ENCODE data around the gene ZNF283.
"Not testable (repeated sequence)": the region's sequence is repeated elsewhere in the genome, so short reads cannot be mapped to it uniquely, and the experiment has no call there.

ZNF283 gene

GRCh38 chr19:43802216-43802951 is 24.7 kb upstream of the ZNF283 start, which contains the start of gene LYPD5:
Gene LYPD5, minus strand, starts transcription at chr19:43802447. Its CDS starts 67 bp downstream, at chr19:43802380.
- DNase-seq: no peak

GRCh38 chr19:43804432-43804831 is 22.7 kb upstream of the ZNF283 start:
- DNase-seq: no peak

DNA sequence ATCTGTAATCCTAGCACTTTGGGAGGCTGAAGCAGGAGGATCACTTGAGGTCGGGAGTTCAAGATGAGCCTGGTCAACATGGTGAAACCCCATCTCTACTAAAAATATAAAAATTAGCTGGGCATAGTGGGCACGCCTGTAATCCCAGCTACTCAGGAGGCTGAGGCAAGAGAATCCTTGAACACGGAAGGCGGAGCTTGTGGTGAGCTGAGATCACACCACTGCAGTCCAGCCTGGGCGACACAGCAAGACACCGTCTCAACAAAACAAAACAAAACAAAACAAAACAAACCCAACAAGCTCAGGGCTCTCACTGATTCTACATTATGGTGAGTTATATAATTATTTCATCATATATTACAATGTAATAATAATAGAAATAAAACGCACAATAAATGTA is 20.7 kb upstream of the ZNF283 start:
- DNase-seq: not testable (repeated sequence)

DNA sequence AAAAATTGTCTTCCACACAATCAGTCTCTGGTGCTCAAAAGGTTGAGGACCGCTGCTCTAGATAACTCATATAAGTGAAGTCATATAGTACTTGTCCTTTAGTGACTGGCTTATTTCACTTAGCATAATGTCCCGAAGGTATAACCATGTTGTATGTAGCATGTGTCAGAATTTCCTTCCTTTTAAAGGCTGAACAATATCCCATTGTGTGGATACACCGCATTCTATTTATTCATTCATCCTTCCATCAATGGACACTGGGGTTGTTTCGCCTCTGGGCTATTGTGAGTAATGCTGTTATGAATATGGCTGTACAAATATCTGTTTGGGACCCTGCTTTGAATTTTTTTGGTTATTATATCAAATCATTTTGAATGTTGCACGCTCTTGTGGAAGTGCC is 20.3 kb upstream of the ZNF283 start:
- DNase-seq: no peak

GRCh38 chr19:43807651-43808050 is 19.5 kb upstream of the ZNF283 start:
- no peak for DNase-seq

DNA sequence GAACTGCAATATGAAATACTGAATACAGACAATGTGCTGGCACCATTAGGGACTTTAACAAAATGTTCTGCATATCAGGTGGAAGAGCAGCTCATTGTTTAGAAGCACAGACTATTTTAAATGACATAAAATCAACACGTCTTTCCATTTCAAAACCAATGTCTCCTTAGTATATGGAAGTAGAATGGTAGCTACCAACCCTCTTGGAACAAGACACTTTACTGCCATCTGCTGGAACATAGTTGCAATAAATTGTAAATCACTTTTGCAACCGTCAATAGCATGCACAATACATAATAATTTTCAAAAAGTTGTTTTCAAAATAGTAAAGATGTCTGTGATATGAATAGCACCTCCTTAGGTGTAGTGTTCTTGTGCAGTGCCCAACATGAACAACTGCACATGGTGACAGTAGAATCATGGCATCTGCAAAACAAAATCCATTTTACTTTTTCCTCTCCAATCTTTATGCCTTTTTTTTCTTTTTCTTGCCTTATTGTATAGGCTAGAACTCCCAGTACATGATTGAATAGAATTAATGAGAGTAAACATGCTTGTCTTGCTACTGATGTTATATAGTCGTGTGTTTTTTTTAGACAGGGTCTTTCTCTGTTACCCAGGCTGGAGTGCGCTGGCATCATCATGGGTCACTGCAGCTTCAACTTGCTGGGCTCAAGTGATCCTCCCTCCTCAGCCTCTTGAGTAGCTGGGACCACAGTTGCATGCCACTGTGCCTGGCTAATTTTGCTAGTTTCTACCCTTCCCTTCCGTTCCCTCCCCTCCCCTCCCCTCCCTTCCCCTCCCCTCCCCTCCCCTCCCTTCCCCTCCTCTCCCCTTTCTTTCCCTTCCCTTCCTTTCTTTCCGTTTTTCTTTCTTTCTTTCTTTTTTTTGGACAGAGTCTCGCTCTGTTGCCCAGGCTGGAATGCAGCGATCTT is 17.1 kb upstream of the ZNF283 start:
- DNase-seq: no peak

- DNase-seq: no peak
Observed at GRCh38 chr19:43811837-43812236, 15.3 kb upstream of the ZNF283 start.

GRCh38 chr19:43812259-43812658 is 14.9 kb upstream of the ZNF283 start:
- DNase-seq: no peak

- no peak for DNase-seq
Observed at GRCh38 chr19:43812688-43813087, 14.4 kb upstream of the ZNF283 start.

DNA sequence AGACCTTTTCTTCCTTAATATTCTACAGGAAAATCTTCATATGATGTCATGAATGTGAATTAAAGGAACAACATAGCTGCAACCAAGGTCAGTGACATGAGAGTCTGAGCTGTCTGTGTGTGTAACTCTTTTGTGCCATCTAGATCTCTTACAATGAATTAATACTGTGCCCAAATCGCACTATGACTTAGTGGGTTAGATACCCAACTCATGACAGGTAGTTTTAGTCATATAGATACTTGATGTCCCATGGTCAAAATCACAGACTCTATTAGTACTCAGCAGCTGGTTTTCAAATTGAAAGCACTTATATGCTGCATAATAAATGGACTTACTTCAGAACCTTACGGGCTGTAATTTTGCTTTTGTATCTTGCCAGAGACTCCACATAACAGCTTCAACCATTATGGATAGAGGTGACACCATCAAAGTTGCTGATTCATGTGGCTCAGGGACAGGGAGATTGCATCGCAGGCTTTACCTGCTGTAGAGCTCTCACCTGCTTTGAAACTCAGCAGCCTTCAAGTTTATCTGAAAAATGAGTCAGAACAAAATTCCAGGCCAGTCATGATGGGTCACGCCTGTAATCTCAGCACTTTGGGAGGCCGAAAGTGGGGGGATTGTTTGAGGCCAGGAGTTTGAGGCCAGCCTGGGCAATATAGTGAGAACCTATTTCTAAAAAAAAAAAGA is 12.3 kb upstream of the ZNF283 start:
- no peak for DNase-seq

GRCh38 chr19:43817454-43817853 is 9.7 kb upstream of the ZNF283 start:
- DNase-seq: not testable (repeated sequence)

DNA sequence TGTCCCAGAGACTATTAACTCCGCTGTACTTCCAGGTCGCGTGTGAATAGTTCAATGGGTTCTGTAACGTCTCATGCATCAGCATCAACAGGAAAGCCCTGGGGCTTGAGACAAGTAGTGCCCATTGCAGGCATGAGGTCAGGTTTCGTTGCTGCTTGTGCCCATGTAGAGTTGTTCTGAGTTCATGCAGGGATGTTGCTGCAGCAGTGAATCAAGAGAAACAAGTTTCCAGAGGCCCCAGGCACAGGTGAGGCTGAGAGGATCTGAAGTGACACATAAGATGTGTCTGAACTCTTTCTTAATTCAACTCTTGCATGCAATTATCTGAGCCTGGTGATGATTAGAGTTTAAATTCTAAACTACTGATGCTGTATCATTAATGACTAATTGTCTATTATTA is 8.6 kb upstream of the ZNF283 start:
- no peak for DNase-seq

- DNase-seq: no peak
Observed at GRCh38 chr19:43820098-43820883, 6.8 kb upstream of the ZNF283 start.

GRCh38 chr19:43820884-43821215 is 6.3 kb upstream of the ZNF283 start:
- no peak for DNase-seq

DNA sequence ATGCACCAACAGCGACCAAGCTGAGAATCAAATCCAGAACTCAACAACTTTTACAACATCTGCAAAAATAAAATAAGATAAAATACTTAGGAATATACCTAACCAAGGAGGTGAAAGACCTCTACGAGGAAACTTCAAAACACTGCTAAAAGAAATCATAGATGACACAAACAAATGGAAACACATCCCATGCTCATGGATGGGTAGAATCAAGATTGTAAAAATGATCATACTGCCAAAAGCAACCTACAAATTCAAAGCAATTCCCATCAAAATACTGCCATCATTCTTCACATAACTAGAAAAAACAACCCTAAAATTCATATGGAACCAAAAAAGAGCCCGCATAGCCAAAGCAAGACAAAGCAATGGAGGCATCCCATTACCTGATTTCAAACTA is 3.3 kb upstream of the ZNF283 start:
- DNase-seq: not testable (repeated sequence)

DNA sequence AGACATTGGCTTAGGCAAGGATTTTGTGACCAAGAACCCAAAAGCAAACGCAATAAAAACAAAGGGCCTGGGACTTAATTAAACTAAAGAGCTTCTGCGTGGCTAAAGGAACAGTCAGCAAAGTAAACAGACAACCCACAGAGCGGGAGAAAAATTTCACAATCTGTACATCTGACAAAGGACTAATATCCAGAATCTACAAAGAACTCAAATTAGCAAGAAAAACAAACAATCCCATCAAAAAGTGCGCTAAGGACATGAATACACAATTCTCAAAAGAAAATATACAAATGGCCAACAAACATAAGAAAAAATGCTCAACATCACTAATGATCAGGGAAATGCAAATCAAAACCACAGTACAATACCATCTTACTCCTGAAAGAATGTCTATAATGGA is 2.5 kb upstream of the ZNF283 start:
- not testable (repeated sequence) for DNase-seq

GRCh38 chr19:43839139-43839538 is 12.0 kb downstream of the ZNF283 start:
- no peak for DNase-seq

DNA sequence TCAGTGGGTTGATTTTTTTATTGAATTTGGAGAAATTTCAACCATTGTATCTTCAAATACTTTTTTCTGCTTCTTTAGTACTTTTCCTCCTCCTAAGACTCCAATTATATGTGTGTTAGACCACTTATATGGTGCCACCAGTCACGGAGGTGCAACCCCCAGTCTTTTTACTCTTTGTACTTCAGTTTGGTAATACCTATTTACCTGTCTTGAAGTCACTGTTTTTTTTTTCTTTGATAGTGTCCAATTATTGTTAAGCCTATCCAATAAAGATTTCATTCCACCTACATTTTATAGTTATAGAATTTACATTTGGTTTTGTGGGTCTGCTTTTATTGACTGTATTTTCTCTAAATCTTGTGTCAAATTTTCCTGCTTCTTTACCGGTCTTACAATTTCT is 14.9 kb downstream of the ZNF283 start:
- no peak for DNase-seq

DNA sequence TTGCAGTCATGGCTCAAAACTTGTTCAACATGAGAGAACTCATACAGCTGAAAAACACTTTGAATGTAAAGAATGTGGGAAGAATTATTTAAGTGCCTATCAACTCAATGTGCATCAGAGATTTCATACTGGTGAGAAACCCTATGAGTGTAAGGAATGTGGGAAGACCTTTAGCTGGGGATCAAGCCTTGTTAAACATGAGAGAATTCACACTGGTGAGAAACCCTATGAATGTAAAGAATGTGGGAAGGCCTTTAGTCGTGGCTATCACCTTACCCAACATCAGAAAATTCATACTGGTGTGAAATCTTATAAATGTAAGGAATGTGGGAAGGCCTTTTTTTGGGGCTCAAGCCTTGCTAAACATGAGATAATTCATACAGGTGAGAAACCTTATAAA is 20.1 kb downstream of the ZNF283 start:
- DNase-seq: no peak

- no peak for DNase-seq
Observed at GRCh38 chr19:43847884-43848283, 20.8 kb downstream of the ZNF283 start.

DNA sequence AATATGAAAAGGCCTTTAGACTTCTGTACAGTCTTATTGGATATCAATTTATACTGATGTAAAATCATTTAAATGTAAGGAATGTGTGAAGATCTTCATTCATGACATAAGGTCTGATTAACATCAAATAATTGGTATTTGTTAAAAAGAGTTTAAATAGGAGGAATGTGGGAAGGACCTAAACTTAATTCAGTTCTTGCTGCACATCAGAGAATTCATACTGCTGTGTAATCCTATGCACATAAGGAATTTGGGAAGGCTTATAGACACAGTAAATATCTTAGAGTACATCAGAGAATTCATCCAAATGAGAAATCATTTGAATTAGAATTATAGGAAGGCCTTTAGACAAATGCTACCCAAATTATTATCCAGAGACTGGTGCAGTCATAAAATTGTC is 21.7 kb downstream of the ZNF283 start:
- no peak for DNase-seq

GRCh38 chr19:43858174-43858573 is 31.1 kb downstream of the ZNF283 start:
- no peak for DNase-seq

GRCh38 chr19:43866923-43867322 is 39.8 kb downstream of the ZNF283 start:
- not testable (repeated sequence) for DNase-seq

All from activated CD4-positive, alpha-beta T cell treated with anti-CD3 and anti-CD28 coated beads, Interleukin-2, amount 50 U/mL, for 1 hour (primary cell).